ENCODE measurements around the gene MBNL2. TPM values are rescaled to one million over a fixed set of nuclear protein-coding genes. Genes with fewer than 3 reads are reported as not detected.

MBNL2 gene
- total and polyA plus RNA-seq, 2 of the 13 experiments (the other 11 are each of a cell fraction or from before 2014, with no cell fraction given), result 30.8 to 59.0 TPM

DNA sequence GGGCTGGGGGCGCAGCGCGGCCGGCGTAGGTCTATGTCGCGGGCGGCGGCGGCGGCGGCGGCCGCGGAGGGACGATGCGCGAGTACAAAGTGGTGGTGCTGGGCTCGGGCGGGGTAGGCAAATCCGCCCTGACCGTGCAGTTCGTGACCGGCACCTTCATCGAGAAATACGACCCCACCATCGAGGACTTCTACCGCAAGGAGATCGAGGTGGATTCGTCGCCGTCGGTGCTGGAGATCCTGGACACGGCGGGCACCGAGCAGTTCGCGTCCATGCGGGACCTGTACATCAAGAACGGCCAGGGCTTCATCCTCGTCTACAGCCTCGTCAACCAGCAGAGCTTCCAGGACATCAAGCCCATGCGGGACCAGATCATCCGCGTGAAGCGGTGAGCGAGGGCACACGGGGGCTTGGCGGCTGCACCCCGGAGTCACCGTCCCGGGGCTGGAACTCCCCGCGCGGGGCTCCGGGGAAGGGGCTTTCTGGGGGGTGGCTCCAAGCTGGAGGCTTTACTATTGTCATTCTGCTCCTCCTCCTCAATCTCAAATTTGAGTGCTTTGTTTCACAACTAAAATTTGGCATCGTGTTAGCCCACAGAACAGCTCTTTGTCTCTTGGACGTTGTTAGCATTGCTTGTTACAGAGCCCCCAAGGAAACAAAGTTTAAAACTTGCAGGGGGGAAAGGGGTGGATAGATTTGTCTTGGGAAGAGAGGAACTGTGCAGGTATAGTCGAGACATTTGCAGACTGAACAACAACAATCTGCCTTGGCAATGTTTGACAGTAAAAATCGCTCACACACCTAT lies 212.5 kb downstream of the MBNL2 start (continued):
- TF ChIP-seq ZNF318 (CRISPR knock-in tag; IDR thresholded peaks at IDR 0.05) (no peak), ARHGAP35 (CRISPR knock-in tag; IDR thresholded peaks at IDR 0.05; ENCODE audit: borderline replicate concordance) (no peak), HDAC2 (CRISPR knock-in tag; IDR thresholded peaks at IDR 0.05) (no peak), ZNF556 (CRISPR knock-in tag; IDR thresholded peaks at IDR 0.05; ENCODE audit: borderline replicate concordance) (no peak), BRD4 (CRISPR knock-in tag; IDR thresholded peaks at IDR 0.05) (no peak), ZNF121 (CRISPR knock-in tag; IDR thresholded peaks at IDR 0.05) (no peak), ZNF629 (CRISPR knock-in tag; conservative IDR thresholded peaks at IDR 0.05) (no peak), SPEN (CRISPR knock-in tag; IDR thresholded peaks at IDR 0.05; ENCODE audit: low read depth) (no peak), HNF1A (IDR thresholded peaks at IDR 0.05; ENCODE audit: low read depth) (no peak), HNF1A (CRISPR knock-in tag; IDR thresholded peaks at IDR 0.05; ENCODE audit: borderline replicate concordance) (no peak), ZNF724P (CRISPR knock-in tag; IDR thresholded peaks at IDR 0.05; ENCODE audit: borderline replicate concordance) (no peak), SAP130 (CRISPR knock-in tag; IDR thresholded peaks at IDR 0.05; ENCODE audit: low read depth) (peak; percentile 28; the same call in 1 of the 2 replicates), CBFB (CRISPR knock-in tag; IDR thresholded peaks at IDR 0.05) (no peak), ZNF800 (CRISPR knock-in tag; IDR thresholded peaks at IDR 0.05) (no peak), ETV6 (CRISPR knock-in tag; conservative IDR thresholded peaks at IDR 0.05) (no peak)
